ENCODE data around the gene ABCG8. TPM values are rescaled to one million over a fixed set of nuclear protein-coding genes. Genes with fewer than 3 reads are reported as not detected.

The ABCG8 gene
- total and polyA plus RNA-seq, 10 of the 15 experiments (the other 5 are each of a cell fraction or from before 2014, with no cell fraction given): not detected

DNA sequence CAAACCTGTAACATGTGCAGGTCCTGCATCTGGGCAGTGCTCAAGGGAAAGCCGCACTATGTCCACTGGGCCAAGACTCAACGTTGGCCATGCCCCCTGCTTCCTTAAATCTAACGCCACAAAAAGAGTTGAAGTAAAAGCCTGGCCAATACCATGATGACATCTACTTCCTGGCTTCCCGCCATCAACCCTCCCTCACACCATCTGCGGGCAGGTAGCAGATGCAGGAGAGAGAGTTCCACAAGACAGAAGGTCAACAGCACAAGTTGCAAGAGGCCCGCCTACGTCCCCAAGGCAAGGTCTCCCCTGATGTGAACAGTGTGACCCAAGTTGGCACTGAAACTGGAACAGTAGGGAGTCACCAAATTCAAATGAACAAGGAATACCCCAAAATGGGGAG is 48.4 kb downstream of the ABCG8 start (continued):
- TF ChIP-seq, protein P1, sequence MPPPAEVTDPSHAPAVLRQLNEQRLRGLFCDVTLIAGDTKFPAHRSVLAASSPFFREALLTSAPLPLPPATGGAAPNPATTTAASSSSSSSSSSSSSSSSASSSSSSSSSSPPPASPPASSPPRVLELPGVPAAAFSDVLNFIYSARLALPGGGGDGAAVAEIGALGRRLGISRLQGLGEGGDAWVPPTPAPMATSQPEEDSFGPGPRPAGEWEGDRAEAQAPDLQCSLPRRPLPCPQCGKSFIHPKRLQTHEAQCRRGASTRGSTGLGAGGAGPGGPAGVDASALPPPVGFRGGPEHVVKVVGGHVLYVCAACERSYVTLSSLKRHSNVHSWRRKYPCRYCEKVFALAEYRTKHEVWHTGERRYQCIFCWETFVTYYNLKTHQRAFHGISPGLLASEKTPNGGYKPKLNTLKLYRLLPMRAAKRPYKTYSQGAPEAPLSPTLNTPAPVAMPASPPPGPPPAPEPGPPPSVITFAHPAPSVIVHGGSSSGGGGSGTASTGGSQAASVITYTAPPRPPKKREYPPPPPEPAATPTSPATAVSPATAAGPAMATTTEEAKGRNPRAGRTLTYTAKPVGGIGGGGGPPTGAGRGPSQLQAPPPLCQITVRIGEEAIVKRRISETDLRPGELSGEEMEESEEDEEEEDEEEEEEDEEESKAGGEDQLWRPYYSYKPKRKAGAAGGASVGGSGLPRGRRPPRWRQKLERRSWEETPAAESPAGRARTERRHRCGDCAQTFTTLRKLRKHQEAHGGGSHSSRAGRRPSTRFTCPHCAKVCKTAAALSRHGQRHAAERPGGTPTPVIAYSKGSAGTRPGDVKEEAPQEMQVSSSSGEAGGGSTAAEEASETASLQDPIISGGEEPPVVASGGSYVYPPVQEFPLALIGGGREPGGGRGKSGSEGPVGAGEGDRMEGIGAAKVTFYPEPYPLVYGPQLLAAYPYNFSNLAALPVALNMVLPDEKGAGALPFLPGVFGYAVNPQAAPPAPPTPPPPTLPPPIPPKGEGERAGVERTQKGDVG (CRISPR knock-in tag; IDR thresholded peaks at IDR 0.05): no peak

DNA sequence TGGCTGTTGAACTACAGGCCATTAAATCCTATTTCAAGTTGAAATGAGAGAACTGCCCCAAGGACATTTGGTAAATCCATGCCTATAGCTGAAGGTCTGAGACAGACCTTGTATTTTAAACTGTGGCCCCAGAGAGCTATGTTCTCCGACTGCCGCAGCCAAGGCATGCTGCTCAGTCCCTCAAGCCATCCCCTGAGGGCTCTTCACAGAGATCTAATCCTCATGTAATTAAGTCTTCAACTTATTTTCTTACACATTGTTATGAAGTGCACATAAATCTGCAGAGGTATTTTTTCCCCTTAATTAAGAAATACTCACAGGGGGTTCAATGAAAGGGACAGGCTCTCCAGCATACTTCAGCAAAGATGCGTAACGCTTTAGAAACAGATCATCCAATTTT is 50.6 kb downstream of the ABCG8 start:
- no peak for FAIRE-seq
- in situ Hi-C loops (cut with MboI): no loop called here
- TF ChIP-seq NFIC (IDR thresholded peaks at IDR 0.05; ENCODE audit: low read depth, low read length): no peak
- TF ChIP-seq BCL11A (IDR thresholded peaks at IDR 0.05; ENCODE audit: low read depth, low read length): no peak
- no peak for TF ChIP-seq SMARCA5 (IDR thresholded peaks at IDR 0.05)
- no peak for TF ChIP-seq NBN (IDR thresholded peaks at IDR 0.05)
- no peak for TF ChIP-seq POLR2AphosphoS5 (IDR thresholded peaks at IDR 0.05; ENCODE audit: low read length)
- TF ChIP-seq NRF1 (conservative IDR thresholded peaks at IDR 0.05; ENCODE audit: low read depth, low read length): no peak
- TF ChIP-seq, protein P2, sequence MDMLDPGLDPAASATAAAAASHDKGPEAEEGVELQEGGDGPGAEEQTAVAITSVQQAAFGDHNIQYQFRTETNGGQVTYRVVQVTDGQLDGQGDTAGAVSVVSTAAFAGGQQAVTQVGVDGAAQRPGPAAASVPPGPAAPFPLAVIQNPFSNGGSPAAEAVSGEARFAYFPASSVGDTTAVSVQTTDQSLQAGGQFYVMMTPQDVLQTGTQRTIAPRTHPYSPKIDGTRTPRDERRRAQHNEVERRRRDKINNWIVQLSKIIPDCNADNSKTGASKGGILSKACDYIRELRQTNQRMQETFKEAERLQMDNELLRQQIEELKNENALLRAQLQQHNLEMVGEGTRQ (IDR thresholded peaks at IDR 0.05; ENCODE audit: borderline replicate concordance, low read depth, low read length): no peak
- TF ChIP-seq NFYB (IDR thresholded peaks at IDR 0.05; ENCODE audit: insufficient read depth, low read depth, low read length): no peak
- TF ChIP-seq LARP7 (IDR thresholded peaks at IDR 0.05): no peak
- no peak for TF ChIP-seq MEF2B (IDR thresholded peaks at IDR 0.05; ENCODE audit: partially characterized antibody, poor library complexity, severe bottlenecking)
- no peak for TF ChIP-seq STAT3 (IDR thresholded peaks at IDR 0.05; ENCODE audit: low read depth, low read length)
- TF ChIP-seq, protein P3, sequence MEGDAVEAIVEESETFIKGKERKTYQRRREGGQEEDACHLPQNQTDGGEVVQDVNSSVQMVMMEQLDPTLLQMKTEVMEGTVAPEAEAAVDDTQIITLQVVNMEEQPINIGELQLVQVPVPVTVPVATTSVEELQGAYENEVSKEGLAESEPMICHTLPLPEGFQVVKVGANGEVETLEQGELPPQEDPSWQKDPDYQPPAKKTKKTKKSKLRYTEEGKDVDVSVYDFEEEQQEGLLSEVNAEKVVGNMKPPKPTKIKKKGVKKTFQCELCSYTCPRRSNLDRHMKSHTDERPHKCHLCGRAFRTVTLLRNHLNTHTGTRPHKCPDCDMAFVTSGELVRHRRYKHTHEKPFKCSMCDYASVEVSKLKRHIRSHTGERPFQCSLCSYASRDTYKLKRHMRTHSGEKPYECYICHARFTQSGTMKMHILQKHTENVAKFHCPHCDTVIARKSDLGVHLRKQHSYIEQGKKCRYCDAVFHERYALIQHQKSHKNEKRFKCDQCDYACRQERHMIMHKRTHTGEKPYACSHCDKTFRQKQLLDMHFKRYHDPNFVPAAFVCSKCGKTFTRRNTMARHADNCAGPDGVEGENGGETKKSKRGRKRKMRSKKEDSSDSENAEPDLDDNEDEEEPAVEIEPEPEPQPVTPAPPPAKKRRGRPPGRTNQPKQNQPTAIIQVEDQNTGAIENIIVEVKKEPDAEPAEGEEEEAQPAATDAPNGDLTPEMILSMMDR (IDR thresholded peaks at IDR 0.05 in 2 of 3, conservative IDR thresholded peaks at IDR 0.05 in 1 of 3; ENCODE audit: control insufficient read depth in 2 of 3, extremely low read depth in 1 of 3, insufficient read depth in 1 of 3, low read depth in 3 of 3, low read length in 3 of 3): no peak
- TF ChIP-seq ZSCAN29 (IDR thresholded peaks at IDR 0.05): no peak
- TF ChIP-seq MYC (IDR thresholded peaks at IDR 0.05; ENCODE audit: insufficient read depth, insufficient read length, insufficient replicate concordance, low read length, severe bottlenecking): no peak

More for the DNA sequence above, 50.6 kb downstream of the ABCG8 start:
- RAD21 ChIA-PET (ENCODE audit: unreplicated experiment): no interaction called here
- Histone ChIP-seq H3K9ac (ENCODE audit: control insufficient read depth, insufficient read depth, low read length) (no peak overlapping the region), H3K9me3 (replicated peaks; ENCODE audit: control insufficient read depth, insufficient read depth, low read length) (no peaks in the 10 kb centered on the region), H3K27me3 (replicated peaks in 1 of 2; ENCODE audit: control insufficient read depth in 2 of 2, insufficient read depth in 2 of 2, low read length in 1 of 2) (no peaks in the 10 kb centered on the region), H3K4me3 (no peak overlapping the region), H4K20me1 (ENCODE audit: control insufficient read depth, insufficient read depth) (no peaks in the 10 kb centered on the region), H3K36me3 (ENCODE audit: control insufficient read depth in 2 of 2, insufficient read depth in 2 of 2, low read length in 1 of 2) (peaks cover 9 to 46% of the 10 kb centered on the region in 2 experiments), H3K79me2 (ENCODE audit: control insufficient read depth, insufficient read depth, low read length) (no peaks in the 10 kb centered on the region), H3K27ac (ENCODE audit: control insufficient read depth, insufficient read depth) (no peak overlapping the region), H3K4me2 (ENCODE audit: control insufficient read depth, insufficient read depth) (no peak overlapping the region), H2AFZ (ENCODE audit: control insufficient read depth, low read depth, low read length) (no peak overlapping the region), H3K4me1 (ENCODE audit: control insufficient read depth, insufficient read depth, low read length) (0 out of 2 replicates have a peak, but pooled peaks cover 2% of the 10 kb centered on the region)
- SMC1A ChIA-PET (ENCODE audit: uncharacterized antibody, unreplicated experiment): no interaction called here
- CTCF ChIA-PET: no interaction called here
- DNase-seq (ENCODE audit: low read depth, low spot score): no peak
- no peak for ATAC-seq
- intact Hi-C loops (cut with micrococcal nuclease; ENCODE audit: unreplicated experiment): no loop called here
- 100% methylated on average over 4 of the region's 4 CpGs for WGBS (ENCODE audit: insufficient coverage, insufficient replicate concordance, low lambda C conversion rate, missing lambda C conversion rate)
- POLR2A ChIA-PET: interaction anchor here (0.7 kb wide), 1 partner anchor 37 kb away, joined by 5 read pairs; no protein-coding TSS in a partner anchor
- no TSS peak for BruUV-seq (replicated peaks)
